Activated CD8-positive, alpha-beta memory T cell treated with anti-CD3 and anti-CD28 coated beads, Interleukin-2, amount 50 U/mL, for 1 hour (primary cell): ENCODE data around the gene XRCC2.
"Not testable (repeated sequence)": the region's sequence is repeated elsewhere in the genome, so short reads cannot be mapped to it uniquely, and the experiment has no call there.

Experiments used
- DNase-seq: peaks from one replicate; pipeline ENCODE4 v3.0.0-alpha.2; 2020; ENCODE audit errors: extremely low read depth

Gene XRCC2

GRCh38 chr7:152664636-152665035, 11.3 kb downstream of the XRCC2 start:
- DNase-seq, result no peak

GRCh38 chr7:152663931-152664330, 12.0 kb downstream of the XRCC2 start:
- no peak for DNase-seq

- DNase-seq, result no peak
Observed at GRCh38 chr7:152663148-152663740, 12.7 kb downstream of the XRCC2 start.

- DNase-seq, result no peak
Observed at GRCh38 chr7:152661479-152661878, 14.5 kb downstream of the XRCC2 start.

GRCh38 chr7:152660021-152660420, 15.9 kb downstream of the XRCC2 start:
- no peak for DNase-seq

- DNase-seq, result no peak
Observed at GRCh38 chr7:152654971-152655370, 21.0 kb downstream of the XRCC2 start.

GRCh38 chr7:152649220-152649619, 26.7 kb downstream of the XRCC2 start:
- DNase-seq, result no peak

GRCh38 chr7:152647009-152647408, 28.9 kb downstream of the XRCC2 start:
- no peak for DNase-seq

GRCh38 chr7:152646579-152646978, 29.4 kb downstream of the XRCC2 start:
- DNase-seq, result not testable (repeated sequence)

GRCh38 chr7:152643979-152644559, 31.9 kb downstream of the XRCC2 start:
- no peak for DNase-seq

GRCh38 chr7:152641384-152641783, 34.6 kb downstream of the XRCC2 start:
- DNase-seq, result no peak

GRCh38 chr7:152640829-152641228, 35.1 kb downstream of the XRCC2 start:
- DNase-seq, result no peak

- no peak for DNase-seq
Observed at GRCh38 chr7:152637920-152638580, 37.9 kb downstream of the XRCC2 start.

GRCh38 chr7:152637161-152637560, 38.8 kb downstream of the XRCC2 start:
- DNase-seq, result no peak

- no peak for DNase-seq
Observed at GRCh38 chr7:152636441-152636840, 39.5 kb downstream of the XRCC2 start.

- no peak for DNase-seq
Observed at GRCh38 chr7:152633504-152633903, 42.4 kb downstream of the XRCC2 start.

- DNase-seq, result no peak
Observed at GRCh38 chr7:152633072-152633471, 42.9 kb downstream of the XRCC2 start.

GRCh38 chr7:152628772-152629171, 47.2 kb downstream of the XRCC2 start:
- not testable (repeated sequence) for DNase-seq

GRCh38 chr7:152624228-152624627, 51.7 kb downstream of the XRCC2 start:
- no peak for DNase-seq

- DNase-seq, result no peak
Observed at GRCh38 chr7:152621426-152621825, 54.5 kb downstream of the XRCC2 start.

GRCh38 chr7:152619027-152619739, 56.8 kb downstream of the XRCC2 start:
- no peak for DNase-seq

GRCh38 chr7:152618427-152618826, 57.5 kb downstream of the XRCC2 start:
- DNase-seq, result no peak

- DNase-seq, result no peak
Observed at GRCh38 chr7:152617056-152617455, 58.9 kb downstream of the XRCC2 start.
